HepG2 (cell line): ENCODE results near the gene TCF3. TPM values are rescaled to one million over a fixed set of nuclear protein-coding genes. Genes with fewer than 3 reads are reported as not detected.

Experiments
- ARNTL ChIP-seq: sonication (generic); formaldehyde crosslinking; IDR thresholded peaks from 2 replicates; pipeline ENCODE4 v1.4.0; 2020; ENCODE audit warnings: mild to moderate bottlenecking, missing genetic modification reagents
- BRCA1 ChIP-seq: sonication (generic); formaldehyde crosslinking; IDR thresholded peaks from 2 replicates; pipeline ENCODE4 v1.4.0; 2020; ENCODE audit warnings: missing genetic modification reagents
- FOXA1 ChIP-seq, 2 experiments: fragments of 450-650 bp in 1 of 2; sonication (generic) in 1 of 2; formaldehyde crosslinking in 1 of 2; IDR thresholded peaks; 2 replicates each; pipeline versions ENCODE4 v1.4.0 to v1.6.1; 2016 to 2020; ENCODE audit warnings: missing genetic modification reagents in 1 of 2
- HMG20B ChIP-seq: conservative IDR thresholded peaks from 2 replicates; pipeline ENCODE4 v1.6.1; 2016; ENCODE audit warnings: missing genetic modification reagents, missing compliant biosample characterization
- HMGA1 ChIP-seq: sonication (generic); formaldehyde crosslinking; conservative IDR thresholded peaks from 2 replicates; pipeline ENCODE4 v1.4.0; 2020; ENCODE audit warnings: missing genetic modification reagents
- HOXA3 ChIP-seq: sonication (generic); formaldehyde crosslinking; IDR thresholded peaks from 2 replicates; pipeline ENCODE4 v1.5.0; 2020; ENCODE audit warnings: missing genetic modification reagents
- PHF20 ChIP-seq: sonication (generic); formaldehyde crosslinking; IDR thresholded peaks from 2 replicates; pipeline ENCODE4 v1.5.0; 2020; ENCODE audit warnings: mild to moderate bottlenecking, missing genetic modification reagents
- SOX13 ChIP-seq, 3 experiments: fragments of 450-650 bp in 1 of 3; sonication (generic) in 1 of 3; formaldehyde crosslinking in 1 of 3; IDR thresholded peaks in 2 of 3; conservative IDR thresholded peaks in 1 of 3; 2 replicates each; pipeline versions ENCODE4 v1.5.0 to v1.6.1; 2016 to 2020; ENCODE audit warnings: antibody characterized with exemption in 1 of 3, mild to moderate bottlenecking in 1 of 3, missing compliant biosample characterization in 1 of 3, missing genetic modification reagents in 1 of 3, moderate library complexity in 1 of 3
- SOX5 ChIP-seq: IDR thresholded peaks from 2 replicates; pipeline ENCODE4 v1.6.1; 2016; ENCODE audit warnings: borderline replicate concordance
- TCF12 ChIP-seq, 2 experiments: fragments of 450-650 bp in 1 of 2; sonication (generic) in 1 of 2; formaldehyde crosslinking in 1 of 2; IDR thresholded peaks; 2 replicates each; pipeline versions ENCODE4 v1.6.1 to v1.8.0; 2017 to 2022; ENCODE audit warnings: antibody characterized with exemption in 1 of 2, mild to moderate bottlenecking in 1 of 2, missing genetic modification reagents in 1 of 2, moderate library complexity in 1 of 2
- TFAP4 ChIP-seq: sonication (generic); IDR thresholded peaks from 2 replicates; pipeline ENCODE4 v1.6.1; 2016; ENCODE audit warnings: low read depth, borderline replicate concordance
- TFE3 ChIP-seq: IDR thresholded peaks from 2 replicates; pipeline ENCODE4 v1.6.1; 2016
- ZMYM4 ChIP-seq: sonication (generic); formaldehyde crosslinking; IDR thresholded peaks from 2 replicates; pipeline ENCODE4 v1.8.1; 2023; ENCODE audit warnings: mild to moderate bottlenecking, missing genetic modification reagents
- ZNF296 ChIP-seq: sonication (generic); formaldehyde crosslinking; conservative IDR thresholded peaks from 2 replicates; pipeline ENCODE4 v1.5.0; 2020; ENCODE audit warnings: mild to moderate bottlenecking, missing genetic modification reagents
- ZNF552 ChIP-seq: sonication (generic); formaldehyde crosslinking; IDR thresholded peaks from 2 replicates; pipeline ENCODE4 v1.9.0; 2022; ENCODE audit warnings: missing genetic modification reagents, mild to moderate bottlenecking, borderline replicate concordance
- polyA plus RNA-seq, 8 experiments: library from polyadenylated mRNA; depleted of rRNA in 3 of 8; stranded (reverse) in 7 of 8; unstranded in 1 of 8; fragments of >200 nt; fragmentation: Illumina TruSeq in 4 of 8; extraction: Trizol in 4 of 8; gene quantifications; 2 replicates each; pipeline versions ENCODE4 v1.2.1 to v1.2.3, GENCODE V29; 2011 to 2016; ENCODE audit warnings: low read depth in 4 of 8, missing spikeins in 1 of 8, mixed read lengths in 1 of 8; ENCODE audit not compliant: insufficient read depth in 1 of 8
- total RNA-seq, 5 experiments: library from RNA; depleted of rRNA; stranded (reverse); fragments of >200 nt; fragmentation: Illumina TruSeq; extraction: Trizol; gene quantifications; 2 replicates each; pipeline ENCODE4 v1.2.3, GENCODE V29; 2016; ENCODE audit warnings: low read depth in 1 of 5
- TF ChIP-seq, protein P1 (sequence below): sonication (generic); formaldehyde crosslinking; IDR thresholded peaks from 2 replicates; pipeline ENCODE4 v1.4.0; 2020; ENCODE audit warnings: missing genetic modification reagents
- TF ChIP-seq, protein P2 (sequence below): sonication (generic); formaldehyde crosslinking; IDR thresholded peaks from 2 replicates; pipeline ENCODE4 v1.4.0; 2020; ENCODE audit warnings: mild to moderate bottlenecking, missing genetic modification reagents
- TF ChIP-seq, protein P3 (sequence below): sonication (generic); formaldehyde crosslinking; conservative IDR thresholded peaks from 2 replicates; pipeline ENCODE4 v1.5.0; 2020; ENCODE audit warnings: missing genetic modification reagents
- TF ChIP-seq, protein P4 (sequence below): sonication (generic); formaldehyde crosslinking; IDR thresholded peaks from 2 replicates; pipeline ENCODE4 v1.5.0; 2020; ENCODE audit warnings: mild to moderate bottlenecking, missing genetic modification reagents, moderate library complexity

TCF3 gene
- total and polyA plus RNA-seq, 2 of the 13 experiments (the other 11 are each of a cell fraction or from before 2014, with no cell fraction given): 51.4 to 53.2 TPM

DNA sequence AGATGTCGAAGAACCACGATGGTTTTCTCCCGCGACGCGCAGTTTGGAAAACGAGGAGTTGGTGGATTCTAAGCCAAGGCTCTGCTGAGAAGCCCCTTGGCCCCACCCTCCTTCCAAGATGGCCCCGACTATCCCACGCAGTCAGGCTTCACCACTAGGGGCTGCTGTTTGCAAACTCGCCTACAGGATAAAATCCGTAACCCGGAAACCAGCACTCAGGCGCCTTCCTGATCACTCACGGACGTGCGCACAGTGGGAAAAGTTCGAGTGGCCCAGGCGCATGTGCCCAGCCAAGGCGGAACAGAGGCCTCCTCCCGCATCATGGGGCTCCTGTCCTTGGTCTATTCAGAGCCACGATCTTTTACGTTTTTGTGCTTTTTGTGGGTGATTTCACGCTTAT, 28.0 kb downstream of the TCF3 start (continued):
- TF ChIP-seq FOXA1 (IDR thresholded peaks at IDR 0.05): no peak
- no peak for TF ChIP-seq FOXA1 (CRISPR knock-in tag; IDR thresholded peaks at IDR 0.05)
- TF ChIP-seq, protein P1, sequence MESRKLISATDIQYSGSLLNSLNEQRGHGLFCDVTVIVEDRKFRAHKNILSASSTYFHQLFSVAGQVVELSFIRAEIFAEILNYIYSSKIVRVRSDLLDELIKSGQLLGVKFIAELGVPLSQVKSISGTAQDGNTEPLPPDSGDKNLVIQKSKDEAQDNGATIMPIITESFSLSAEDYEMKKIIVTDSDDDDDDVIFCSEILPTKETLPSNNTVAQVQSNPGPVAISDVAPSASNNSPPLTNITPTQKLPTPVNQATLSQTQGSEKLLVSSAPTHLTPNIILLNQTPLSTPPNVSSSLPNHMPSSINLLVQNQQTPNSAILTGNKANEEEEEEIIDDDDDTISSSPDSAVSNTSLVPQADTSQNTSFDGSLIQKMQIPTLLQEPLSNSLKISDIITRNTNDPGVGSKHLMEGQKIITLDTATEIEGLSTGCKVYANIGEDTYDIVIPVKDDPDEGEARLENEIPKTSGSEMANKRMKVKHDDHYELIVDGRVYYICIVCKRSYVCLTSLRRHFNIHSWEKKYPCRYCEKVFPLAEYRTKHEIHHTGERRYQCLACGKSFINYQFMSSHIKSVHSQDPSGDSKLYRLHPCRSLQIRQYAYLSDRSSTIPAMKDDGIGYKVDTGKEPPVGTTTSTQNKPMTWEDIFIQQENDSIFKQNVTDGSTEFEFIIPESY: peak; percentile 92
- no peak for TF ChIP-seq SOX5 (CRISPR knock-in tag)
- TF ChIP-seq ARNTL (CRISPR knock-in tag): no peak
- no peak for TF ChIP-seq HMG20B (CRISPR knock-in tag)
- no peak for TF ChIP-seq ZNF296
- TF ChIP-seq ZMYM4 (CRISPR knock-in tag): no peak
- no peak for TF ChIP-seq TCF12 (IDR thresholded peaks at IDR 0.05)
- TF ChIP-seq TCF12 (CRISPR knock-in tag; IDR thresholded peaks at IDR 0.05): no peak
- no peak for TF ChIP-seq TFAP4
- TF ChIP-seq BRCA1 (CRISPR knock-in tag): no peak
- TF ChIP-seq, protein P2, sequence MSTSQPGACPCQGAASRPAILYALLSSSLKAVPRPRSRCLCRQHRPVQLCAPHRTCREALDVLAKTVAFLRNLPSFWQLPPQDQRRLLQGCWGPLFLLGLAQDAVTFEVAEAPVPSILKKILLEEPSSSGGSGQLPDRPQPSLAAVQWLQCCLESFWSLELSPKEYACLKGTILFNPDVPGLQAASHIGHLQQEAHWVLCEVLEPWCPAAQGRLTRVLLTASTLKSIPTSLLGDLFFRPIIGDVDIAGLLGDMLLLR (CRISPR knock-in tag): no peak
- TF ChIP-seq SOX13 (IDR thresholded peaks at IDR 0.05): no peak
- TF ChIP-seq SOX13 (CRISPR knock-in tag; conservative IDR thresholded peaks at IDR 0.05 in 1 of 2, IDR thresholded peaks at IDR 0.05 in 1 of 2): no peak
- no peak for TF ChIP-seq HMGA1 (CRISPR knock-in tag)
- TF ChIP-seq PHF20: no peak
- TF ChIP-seq ZNF552 (CRISPR knock-in tag): no peak
- TF ChIP-seq, protein P3, sequence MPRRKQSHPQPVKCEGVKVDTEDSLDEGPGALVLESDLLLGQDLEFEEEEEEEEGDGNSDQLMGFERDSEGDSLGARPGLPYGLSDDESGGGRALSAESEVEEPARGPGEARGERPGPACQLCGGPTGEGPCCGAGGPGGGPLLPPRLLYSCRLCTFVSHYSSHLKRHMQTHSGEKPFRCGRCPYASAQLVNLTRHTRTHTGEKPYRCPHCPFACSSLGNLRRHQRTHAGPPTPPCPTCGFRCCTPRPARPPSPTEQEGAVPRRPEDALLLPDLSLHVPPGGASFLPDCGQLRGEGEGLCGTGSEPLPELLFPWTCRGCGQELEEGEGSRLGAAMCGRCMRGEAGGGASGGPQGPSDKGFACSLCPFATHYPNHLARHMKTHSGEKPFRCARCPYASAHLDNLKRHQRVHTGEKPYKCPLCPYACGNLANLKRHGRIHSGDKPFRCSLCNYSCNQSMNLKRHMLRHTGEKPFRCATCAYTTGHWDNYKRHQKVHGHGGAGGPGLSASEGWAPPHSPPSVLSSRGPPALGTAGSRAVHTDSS: no peak
- TF ChIP-seq, protein P4, sequence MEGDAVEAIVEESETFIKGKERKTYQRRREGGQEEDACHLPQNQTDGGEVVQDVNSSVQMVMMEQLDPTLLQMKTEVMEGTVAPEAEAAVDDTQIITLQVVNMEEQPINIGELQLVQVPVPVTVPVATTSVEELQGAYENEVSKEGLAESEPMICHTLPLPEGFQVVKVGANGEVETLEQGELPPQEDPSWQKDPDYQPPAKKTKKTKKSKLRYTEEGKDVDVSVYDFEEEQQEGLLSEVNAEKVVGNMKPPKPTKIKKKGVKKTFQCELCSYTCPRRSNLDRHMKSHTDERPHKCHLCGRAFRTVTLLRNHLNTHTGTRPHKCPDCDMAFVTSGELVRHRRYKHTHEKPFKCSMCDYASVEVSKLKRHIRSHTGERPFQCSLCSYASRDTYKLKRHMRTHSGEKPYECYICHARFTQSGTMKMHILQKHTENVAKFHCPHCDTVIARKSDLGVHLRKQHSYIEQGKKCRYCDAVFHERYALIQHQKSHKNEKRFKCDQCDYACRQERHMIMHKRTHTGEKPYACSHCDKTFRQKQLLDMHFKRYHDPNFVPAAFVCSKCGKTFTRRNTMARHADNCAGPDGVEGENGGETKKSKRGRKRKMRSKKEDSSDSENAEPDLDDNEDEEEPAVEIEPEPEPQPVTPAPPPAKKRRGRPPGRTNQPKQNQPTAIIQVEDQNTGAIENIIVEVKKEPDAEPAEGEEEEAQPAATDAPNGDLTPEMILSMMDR (CRISPR knock-in tag): peak; percentile 57
- TF ChIP-seq HOXA3: peak; percentile 62; the same call in 1 of the 2 replicates
- no peak for TF ChIP-seq TFE3 (CRISPR knock-in tag)
